Activated T-helper 1 cell treated with anti-CD3 and anti-CD28 coated beads, Interleukin-12 subunit alpha, Interleukin-12 subunit beta, Interleukin-2, Interleukin-4 antibody, amounts not matched to agents 30 ng/mL and 10 ng/mL and 1 ng/mL, durations not matched to agents 14 hours and 24 hours and 36 hours (primary cell): ENCODE results near the gene ZIC5. TPM values are rescaled to one million over a fixed set of nuclear protein-coding genes. Genes with fewer than 3 reads are reported as not detected.

Source experiments
- DNase-seq: peaks from one replicate; pipeline ENCODE4 v3.0.0; 2021; ENCODE audit warnings: low spot score
- H3K27ac Mint-ChIP-seq: one replicate; pipeline ENCODE4 v1.8.0; 2021; ENCODE audit warnings: mild to moderate bottlenecking, mixed read lengths
- H3K27me3 Mint-ChIP-seq: one replicate; pipeline ENCODE4 v1.8.0; 2022; ENCODE audit warnings: mild to moderate bottlenecking, moderate library complexity, mixed read lengths; ENCODE audit not compliant: insufficient read depth
- H3K36me3 Mint-ChIP-seq: one replicate; pipeline ENCODE4 v1.8.0; 2021; ENCODE audit warnings: low read depth, mixed read lengths
- H3K4me1 Mint-ChIP-seq: one replicate; pipeline ENCODE4 v1.8.0; 2021; ENCODE audit warnings: low read depth, mixed read lengths
- H3K4me3 Mint-ChIP-seq: one replicate; pipeline ENCODE4 v1.8.0; 2021; ENCODE audit warnings: mild to moderate bottlenecking, moderate library complexity, mixed read lengths
- H3K9me3 Mint-ChIP-seq: one replicate; pipeline ENCODE4 v1.8.0; 2021; ENCODE audit warnings: mixed read lengths
- intact Hi-C: fragments of 100-400 bp; cut with micrococcal nuclease; formaldehyde crosslinking; loops from one replicate; pipeline ENCODE4 v1.15.1; 2024
- total RNA-seq: library from RNA; stranded (reverse); gene quantifications from 2 replicates; pipeline ENCODE4 v1.2.3, GENCODE V29; 2022

ZIC5 gene
- total RNA-seq, 1 donor from 2014 or later: not detected

DNA sequence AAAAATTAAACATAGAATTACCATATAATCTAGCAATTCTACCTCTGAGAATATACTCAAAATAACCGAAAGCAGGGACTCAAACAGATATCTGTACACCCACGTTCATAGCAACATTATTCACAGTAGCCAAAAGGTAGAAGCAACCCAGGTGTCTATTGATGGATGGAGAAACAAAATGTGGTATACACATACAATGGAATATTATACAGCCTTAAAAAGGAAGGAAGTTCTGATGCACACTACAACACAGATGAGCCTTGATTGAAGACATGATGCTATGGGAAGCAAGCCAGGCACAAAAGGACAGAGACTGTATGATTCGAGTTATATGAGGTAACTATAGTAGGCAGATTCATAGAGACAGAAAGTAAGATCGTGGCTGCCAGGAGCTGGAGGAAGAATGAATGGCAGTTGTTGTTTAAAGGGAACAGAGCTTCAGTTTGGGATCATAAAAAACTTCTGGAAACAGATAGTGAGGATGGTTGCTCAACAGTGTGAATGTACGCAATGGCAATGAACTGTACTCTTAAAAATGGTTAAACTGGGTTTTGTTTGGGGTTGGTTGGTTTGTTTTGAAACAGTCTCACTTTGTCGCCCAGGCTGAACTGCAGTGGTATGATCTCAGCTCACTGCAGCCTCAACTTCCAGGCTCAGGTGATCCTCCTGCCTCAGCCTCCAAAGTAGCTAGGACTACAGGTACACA, 47.5 kb downstream of the ZIC5 start:
- no peaks in the 10 kb centered on the region for H3K4me1 Mint-ChIP-seq
- H3K36me3 Mint-ChIP-seq: no peaks in the 10 kb centered on the region
- H3K27ac Mint-ChIP-seq: no peak overlapping the region
- H3K9me3 Mint-ChIP-seq: no peaks in the 10 kb centered on the region
- intact Hi-C loops: no loop called here
- H3K27me3 Mint-ChIP-seq: peaks cover 10% of the 10 kb centered on the region
- no peak for DNase-seq
- H3K4me3 Mint-ChIP-seq: no peak overlapping the region

DNA sequence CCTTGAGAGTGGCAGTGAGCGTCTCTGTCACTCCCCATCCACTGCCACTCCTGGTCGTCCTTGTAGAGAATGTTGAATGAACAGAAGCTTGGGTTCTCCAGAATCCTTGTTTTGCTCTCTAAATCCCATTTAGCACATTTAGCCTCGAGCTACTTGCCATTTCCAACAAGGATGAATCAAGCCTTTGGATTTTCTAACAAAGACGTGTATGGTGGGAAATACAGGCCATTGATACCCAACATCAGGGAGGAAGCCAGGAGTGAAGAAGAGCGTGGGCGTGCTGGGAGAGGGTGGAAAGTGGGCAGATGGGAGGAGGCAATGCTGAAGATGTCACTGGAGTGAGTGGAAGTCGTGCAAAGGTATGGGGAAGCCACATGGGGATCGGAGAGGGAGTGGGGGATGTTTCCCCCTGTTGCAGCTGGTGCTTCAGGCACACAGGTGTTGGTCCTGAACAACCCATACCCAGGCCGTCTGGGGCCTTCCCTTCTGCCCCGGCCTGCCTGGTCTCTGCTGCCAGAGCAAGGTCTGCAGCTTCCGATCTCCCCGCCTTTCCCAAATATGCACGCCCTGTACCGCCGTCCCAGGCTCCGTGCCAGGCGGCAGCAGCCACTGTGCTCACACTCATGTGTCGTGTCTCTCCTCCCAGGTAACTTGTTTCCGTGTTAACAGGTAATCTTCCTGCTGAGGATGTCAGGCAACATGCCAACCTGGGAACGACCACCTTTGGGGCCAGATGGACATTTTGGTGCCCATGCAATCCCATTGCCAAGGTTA, 48.7 kb downstream of the ZIC5 start:
- Mint-ChIP-seq H3K27ac (no peak overlapping the region), H3K36me3 (no peaks in the 10 kb centered on the region), H3K27me3 (peaks cover 11% of the 10 kb centered on the region), H3K9me3 (no peaks in the 10 kb centered on the region), H3K4me1 (no peaks in the 10 kb centered on the region), H3K4me3 (no peak overlapping the region)
- no peak for DNase-seq
- intact Hi-C loops: no loop called here

DNA sequence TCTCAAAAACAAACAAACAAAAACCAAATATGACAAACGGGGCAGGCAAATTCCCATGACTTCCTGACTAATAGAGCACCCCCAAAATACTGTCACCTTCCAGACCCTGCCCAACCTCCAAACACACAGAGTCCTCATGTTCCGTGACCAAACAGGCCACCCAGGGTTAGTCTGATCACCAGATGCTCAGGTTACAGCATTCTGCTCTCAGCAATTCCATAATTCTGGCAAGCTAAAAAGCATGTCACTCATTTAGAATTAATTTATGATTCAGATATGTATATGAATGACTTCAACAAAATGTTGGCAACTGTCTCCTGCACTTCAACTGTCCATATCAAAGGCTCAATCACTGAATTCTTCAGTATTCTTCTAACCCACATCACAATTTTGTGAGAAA, 52.4 kb downstream of the ZIC5 start:
- H3K9me3 Mint-ChIP-seq: no peaks in the 10 kb centered on the region
- no peak for DNase-seq
- peaks cover 1% of the 10 kb centered on the region for H3K36me3 Mint-ChIP-seq
- H3K4me3 Mint-ChIP-seq: no peak overlapping the region
- H3K27ac Mint-ChIP-seq: no peak overlapping the region
- intact Hi-C loops: no loop called here
- peaks cover 19% of the 10 kb centered on the region for H3K4me1 Mint-ChIP-seq
- peaks cover 9% of the 10 kb centered on the region for H3K27me3 Mint-ChIP-seq

DNA sequence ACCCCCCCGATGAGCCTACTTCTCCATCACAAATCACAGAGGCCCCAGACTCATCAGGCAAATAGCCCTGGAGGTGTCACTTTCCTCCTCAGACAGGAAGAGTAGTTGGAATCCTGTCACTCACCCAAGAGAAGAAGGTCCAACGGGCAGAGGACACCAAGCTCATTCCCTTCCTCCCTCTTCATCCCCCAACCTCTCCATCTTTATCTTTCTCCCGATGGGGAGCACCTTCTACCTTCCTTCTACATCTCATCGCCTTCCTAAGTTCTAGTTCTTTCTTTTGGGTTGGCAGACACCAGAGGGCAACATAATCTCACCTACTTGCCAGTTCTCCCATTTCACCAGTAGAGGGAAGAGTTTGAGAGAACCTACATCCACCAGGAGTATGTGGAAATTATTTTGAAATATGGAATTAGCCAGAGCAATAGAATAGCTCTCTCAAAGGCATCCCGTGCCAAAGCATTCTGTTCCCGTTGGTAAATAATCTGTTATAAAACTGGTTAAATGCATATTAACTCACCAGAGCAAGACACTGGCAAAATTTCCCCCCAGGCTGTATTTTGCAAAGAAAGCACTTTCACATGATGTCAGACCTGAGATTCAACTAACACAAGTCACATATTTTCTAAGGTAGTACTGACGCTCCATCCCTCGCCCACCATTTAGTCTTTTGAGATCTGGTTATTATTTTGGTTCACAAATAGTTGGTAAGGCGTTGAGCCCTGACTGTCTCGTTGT, 55.0 kb downstream of the ZIC5 start:
- intact Hi-C loops: loop anchor here (1.0 kb wide), 3 partner anchors 260 to 598 kb away; no protein-coding TSS in a partner anchor
- peaks cover 8% of the 10 kb centered on the region for H3K27me3 Mint-ChIP-seq
- H3K27ac Mint-ChIP-seq: no peak overlapping the region
- no peaks in the 10 kb centered on the region for H3K9me3 Mint-ChIP-seq
- peaks cover 3% of the 10 kb centered on the region for H3K36me3 Mint-ChIP-seq
- DNase-seq: peak; percentile 12
- H3K4me1 Mint-ChIP-seq: peaks cover 38% of the 10 kb centered on the region
- H3K4me3 Mint-ChIP-seq: no peak overlapping the region

DNA sequence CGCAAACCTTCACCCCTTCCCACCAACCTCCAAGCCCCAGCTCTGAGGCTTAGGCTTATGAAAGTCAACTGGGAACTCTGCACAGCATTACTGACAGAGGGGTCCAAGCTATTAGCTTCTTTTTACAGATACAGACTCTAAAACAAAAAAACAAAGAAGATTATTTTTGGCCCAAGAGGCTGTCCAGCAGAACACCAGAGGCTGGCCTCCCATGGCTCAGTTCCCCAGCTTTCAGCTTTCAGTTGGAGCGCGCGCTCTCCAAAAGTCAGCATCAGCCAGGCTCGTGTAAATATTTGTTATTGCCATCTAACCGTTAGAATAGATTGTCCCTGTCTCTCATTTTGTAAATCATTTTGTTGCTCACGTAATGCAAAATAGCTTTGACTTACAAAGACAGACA, 58.4 kb downstream of the ZIC5 start:
- no peak overlapping the region for H3K4me3 Mint-ChIP-seq
- peaks cover 11% of the 10 kb centered on the region for H3K36me3 Mint-ChIP-seq
- no peak overlapping the region for H3K27ac Mint-ChIP-seq
- DNase-seq: no peak
- peaks cover 64% of the 10 kb centered on the region for H3K4me1 Mint-ChIP-seq
- peaks cover 9% of the 10 kb centered on the region for H3K27me3 Mint-ChIP-seq
- H3K9me3 Mint-ChIP-seq: no peaks in the 10 kb centered on the region
- intact Hi-C loops: no loop called here

Other genes with a start within 250 kb of the ZIC5 start
- gene ZIC2, start 10.0 kb upstream of the ZIC5 start, total RNA-seq: 0.08 and 0.10 TPM in 2 replicates
- gene PCCA, start 117.3 kb upstream of the ZIC5 start, total RNA-seq: 8.6 and 9.7 TPM in 2 replicates